K562 (cell line): ENCODE results near the gene CCDC9B. TPM values are rescaled to one million over a fixed set of nuclear protein-coding genes. Genes with fewer than 3 reads are reported as not detected.

ENCODE experiments used
- ATF6 ChIP-seq: sonication (generic); formaldehyde crosslinking; IDR thresholded peaks from 2 replicates; pipeline ENCODE4 v1.4.0; 2020; ENCODE audit warnings: mild to moderate bottlenecking, missing genetic modification reagents
- CBX8 ChIP-seq: fragments of 200-600 bp; sonication (generic); IDR thresholded peaks from 2 replicates; pipeline ENCODE4 v1.6.1; 2012; ENCODE audit warnings: borderline replicate concordance, mixed run types, low read depth, mild to moderate bottlenecking, moderate library complexity, mixed read lengths, low read length, control low read depth, inconsistent platforms; ENCODE audit not compliant: poor library complexity, severe bottlenecking; ENCODE audit errors: extremely low read depth
- CREB3L1 ChIP-seq: fragments of 450-650 bp; IDR thresholded peaks from 2 replicates; pipeline ENCODE4 v1.6.1; 2014; ENCODE audit warnings: low read depth, mild to moderate bottlenecking, moderate library complexity, borderline replicate concordance
- HDGF ChIP-seq: fragments of 450-650 bp; IDR thresholded peaks from 2 replicates; pipeline ENCODE4 v1.6.1; 2016
- HMGN3 ChIP-seq: IDR thresholded peaks from 2 replicates; pipeline ENCODE4 v1.6.1; 2011; ENCODE audit warnings: borderline replicate concordance, low read depth, mild to moderate bottlenecking, mixed read lengths, low read length; ENCODE audit not compliant: insufficient read length; ENCODE audit errors: extremely low read depth
- JUND ChIP-seq, 2 experiments: IDR thresholded peaks; 2 replicates in 1 of 2; 3 replicates in 1 of 2; pipeline ENCODE4 v1.6.1; 2011; ENCODE audit warnings: borderline replicate concordance in 2 of 2, low read depth in 2 of 2, low read length in 2 of 2, improper control_type of control experiment in 1 of 2, missing biosample characterization in 1 of 2, missing genetic modification characterization in 1 of 2, missing genetic modification reagents in 1 of 2
- LCOR ChIP-seq: sonication (generic); formaldehyde crosslinking; IDR thresholded peaks from 2 replicates; pipeline ENCODE4 v1.8.0; 2022; ENCODE audit warnings: mild to moderate bottlenecking, missing genetic modification reagents
- MCM3 ChIP-seq: fragments of 450-650 bp; IDR thresholded peaks from 2 replicates; pipeline ENCODE4 v1.6.1; 2016
- POLR2G ChIP-seq: fragments of 200-400 bp; formaldehyde crosslinking; IDR thresholded peaks from 2 replicates; pipeline ENCODE4 v1.6.1; 2017; ENCODE audit warnings: low read depth, mild to moderate bottlenecking, antibody characterized with exemption, low read length, moderate library complexity
- RUNX1 ChIP-seq: sonication (generic); IDR thresholded peaks from 2 replicates; pipeline ENCODE4 v1.6.1; 2016; ENCODE audit warnings: antibody characterized with exemption, low read depth
- SMC3 ChIP-seq: conservative IDR thresholded peaks from 2 replicates; pipeline ENCODE4 v1.6.1; 2011; ENCODE audit warnings: low read depth, low read length, improper control_type of control experiment; ENCODE audit not compliant: insufficient read depth
- SRSF1 ChIP-seq: fragments of 200-400 bp; formaldehyde crosslinking; IDR thresholded peaks from 2 replicates; pipeline ENCODE4 v1.6.1; 2017; ENCODE audit warnings: mild to moderate bottlenecking, low read depth, low read length, moderate library complexity
- TAF9B ChIP-seq: fragments of 450-650 bp; IDR thresholded peaks from 2 replicates; pipeline ENCODE4 v1.6.1; 2018; ENCODE audit warnings: mild to moderate bottlenecking; ENCODE audit not compliant: partially characterized antibody
- TBL1XR1 ChIP-seq, 2 experiments: IDR thresholded peaks; 2 replicates each; pipeline ENCODE4 v1.6.1; 2012; ENCODE audit warnings: improper control_type of control experiment in 2 of 2, low read length in 2 of 2, mild to moderate bottlenecking in 1 of 2
- TOE1 ChIP-seq, 2 experiments: fragments of 450-650 bp in 1 of 2; sonication (generic) in 1 of 2; formaldehyde crosslinking in 1 of 2; IDR thresholded peaks; 2 replicates each; pipeline versions ENCODE4 v1.7.1 to v1.8.0; 2016 to 2022; ENCODE audit warnings: borderline replicate concordance in 2 of 2, mild to moderate bottlenecking in 2 of 2, antibody characterized with exemption in 1 of 2, inconsistent platforms in 1 of 2, low read depth in 1 of 2, missing genetic modification reagents in 1 of 2, moderate library complexity in 1 of 2
- ZKSCAN1 ChIP-seq: fragments of 150-350 bp; IDR thresholded peaks from 2 replicates; pipeline ENCODE4 v1.6.1; 2016; ENCODE audit warnings: low read depth, low read length
- ZNF140 ChIP-seq: fragments of 250-450 bp; sonication (Bioruptor Pico); IDR thresholded peaks from 2 replicates; pipeline ENCODE4 v1.8.0; 2021; ENCODE audit warnings: moderate library complexity, mild to moderate bottlenecking, inconsistent platforms
- ZNF384 ChIP-seq: IDR thresholded peaks from 2 replicates; pipeline ENCODE4 v1.6.1; 2012; ENCODE audit warnings: low read depth, low read length, improper control_type of control experiment
- ZNF408 ChIP-seq: fragments of 250-450 bp; sonication (Bioruptor Pico); IDR thresholded peaks from 2 replicates; pipeline ENCODE4 v1.4.0; 2020; ENCODE audit warnings: low read depth, mild to moderate bottlenecking, moderate library complexity
- ZNF57 ChIP-seq: fragments of 450-650 bp; formaldehyde crosslinking; IDR thresholded peaks from 2 replicates; pipeline ENCODE4 v1.4.0; 2020; ENCODE audit warnings: mild to moderate bottlenecking, moderate library complexity
- polyA plus RNA-seq, 8 experiments: library from polyadenylated mRNA; depleted of rRNA in 4 of 8; stranded (reverse) in 5 of 8; unstranded in 3 of 8; fragments of >200 nt; fragmentation: Nextera tagmentation in 2 of 8; fragmentation: Illumina TruSeq in 1 of 8; extraction: Ambion mirVana in 2 of 8; extraction: Trizol in 1 of 8; gene quantifications; 2 replicates each; pipeline versions ENCODE4 v1.2.1 to v1.2.3, GENCODE V29; 2011 to 2014; ENCODE audit warnings: inconsistent platforms in 1 of 8, missing spikeins in 1 of 8
- total RNA-seq, 7 experiments: library from RNA; depleted of rRNA in 6 of 7; stranded (reverse); fragments of >200 nt in 6 of 7; fragmentation: Illumina TruSeq in 2 of 7; extraction: Trizol in 2 of 7; gene quantifications; 2 replicates each; pipeline versions ENCODE4 v1.2.1 to v1.2.3, GENCODE V29; 2011 to 2021; ENCODE audit warnings: low replicate concordance in 1 of 7
- TF ChIP-seq, protein P1 (sequence below): sonication (generic); formaldehyde crosslinking; IDR thresholded peaks from 2 replicates; pipeline ENCODE4 v1.8.1; 2022; ENCODE audit warnings: missing genetic modification reagents

Gene CCDC9B
- total and polyA plus RNA-seq, 9 of the 15 experiments (the other 6 are each of a cell fraction or from before 2014, with no cell fraction given): 0.01 to 0.47 (median 0.15) TPM; not detected in 1

DNA sequence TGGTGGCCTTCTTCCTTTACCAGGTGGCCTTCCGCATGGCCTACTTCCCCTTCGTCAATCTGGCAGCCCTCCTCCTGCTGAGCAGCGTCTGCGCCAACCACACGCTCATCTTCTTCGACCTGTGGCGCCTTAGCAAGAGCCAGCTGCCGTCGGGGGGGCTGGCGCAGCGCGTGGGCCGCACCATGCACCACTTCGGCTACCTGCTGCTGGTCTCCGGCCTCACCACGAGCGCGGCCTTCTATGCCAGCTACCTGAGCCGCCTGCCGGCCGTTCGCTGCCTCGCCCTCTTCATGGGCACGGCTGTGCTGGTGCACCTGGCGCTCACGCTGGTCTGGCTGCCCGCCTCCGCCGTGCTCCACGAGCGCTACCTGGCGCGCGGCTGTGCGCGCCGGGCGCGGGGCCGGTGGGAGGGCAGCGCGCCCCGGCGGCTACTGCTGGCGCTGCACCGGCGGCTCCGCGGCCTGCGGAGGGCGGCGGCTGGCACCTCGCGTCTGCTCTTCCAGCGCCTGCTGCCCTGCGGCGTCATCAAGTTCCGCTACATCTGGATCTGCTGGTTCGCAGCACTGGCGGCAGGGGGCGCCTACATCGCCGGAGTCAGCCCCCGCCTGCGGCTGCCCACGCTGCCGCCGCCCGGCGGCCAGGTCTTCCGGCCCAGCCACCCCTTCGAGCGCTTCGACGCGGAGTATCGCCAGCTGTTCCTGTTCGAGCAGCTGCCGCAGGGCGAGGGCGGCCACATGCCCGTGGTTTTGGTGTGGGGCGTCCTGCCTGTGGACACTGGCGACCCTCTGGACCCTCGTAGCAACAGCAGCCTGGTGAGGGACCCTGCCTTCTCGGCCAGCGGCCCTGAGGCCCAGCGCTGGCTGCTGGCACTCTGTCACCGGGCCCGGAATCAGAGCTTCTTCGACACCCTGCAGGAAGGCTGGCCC lies 27.2 kb upstream of the CCDC9B start (continued):
- TF ChIP-seq ZNF140 (CRISPR knock-in tag) (no peak), HDGF (no peak), ATF6 (CRISPR knock-in tag) (peak; percentile 95), MCM3 (no peak), SRSF1 (no peak), JUND (IDR thresholded peaks at IDR 0.05; ENCODE audit: borderline replicate concordance, low read depth, low read length) (peak; percentile 55), JUND (tag; IDR thresholded peaks at IDR 0.05; ENCODE audit: borderline replicate concordance, low read depth, low read length) (peak; percentile 21; the same call in 1 of the 3 replicates), ZNF57 (no peak), ZKSCAN1 (peak; percentile 62; the same call in 1 of the 2 replicates), SMC3 (peak; percentile 82), POLR2G (peak; percentile 83), LCOR (CRISPR knock-in tag) (peak; percentile 93), TAF9B (no peak), RUNX1 (no peak), HMGN3 (peak; percentile 80), CREB3L1 (peak; percentile 83; the same call in 1 of the 2 replicates), ZNF408 (no peak), TOE1 (IDR thresholded peaks at IDR 0.05; ENCODE audit: borderline replicate concordance) (peak; percentile 35; the same call in 1 of the 2 replicates), TOE1 (CRISPR knock-in tag; IDR thresholded peaks at IDR 0.05; ENCODE audit: borderline replicate concordance, low read depth) (no peak), TBL1XR1 (IDR thresholded peaks at IDR 0.05; ENCODE audit: low read length in 2 of 2) (0 out of 4 replicates have a peak, but pooled peaks of 1 of the 2 experiments have one; percentile 26), ZNF384 (0 out of 2 replicates have a peak, but pooled peaks have one; percentile 22), CBX8 (no peak)
- TF ChIP-seq, protein P1, sequence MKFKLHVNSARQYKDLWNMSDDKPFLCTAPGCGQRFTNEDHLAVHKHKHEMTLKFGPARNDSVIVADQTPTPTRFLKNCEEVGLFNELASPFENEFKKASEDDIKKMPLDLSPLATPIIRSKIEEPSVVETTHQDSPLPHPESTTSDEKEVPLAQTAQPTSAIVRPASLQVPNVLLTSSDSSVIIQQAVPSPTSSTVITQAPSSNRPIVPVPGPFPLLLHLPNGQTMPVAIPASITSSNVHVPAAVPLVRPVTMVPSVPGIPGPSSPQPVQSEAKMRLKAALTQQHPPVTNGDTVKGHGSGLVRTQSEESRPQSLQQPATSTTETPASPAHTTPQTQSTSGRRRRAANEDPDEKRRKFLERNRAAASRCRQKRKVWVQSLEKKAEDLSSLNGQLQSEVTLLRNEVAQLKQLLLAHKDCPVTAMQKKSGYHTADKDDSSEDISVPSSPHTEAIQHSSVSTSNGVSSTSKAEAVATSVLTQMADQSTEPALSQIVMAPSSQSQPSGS (CRISPR knock-in tag): 0 out of 2 replicates have a peak, but pooled peaks have one; percentile 21
